Loucy (cell line): Measurements from ENCODE around the gene FOXO6.

ENCODE experiments used
- H2AFZ ChIP-seq: fragments of 200-600 bp; sonication (generic); 2 replicates; pipeline ENCODE4 v1.6.0; 2016; ENCODE audit warnings: antibody characterized with exemption, mild to moderate bottlenecking, low read length, moderate library complexity
- H3F3A ChIP-seq: fragments of 200-600 bp; 2 replicates; pipeline ENCODE4 v1.6.0; 2016; ENCODE audit warnings: antibody characterized with exemption, low read depth, mild to moderate bottlenecking
- H3K27me3 ChIP-seq: fragments of 200-600 bp; sonication (generic); 2 replicates; pipeline ENCODE4 v1.6.1; 2014; ENCODE audit warnings: low read length, mild to moderate bottlenecking; ENCODE audit not compliant: insufficient read depth, poor library complexity, severe bottlenecking
- H3K36me3 ChIP-seq: fragments of 200-600 bp; sonication (generic); 2 replicates; pipeline ENCODE4 v1.6.1; 2016; ENCODE audit warnings: low read length; ENCODE audit not compliant: insufficient read depth
- H3K4me1 ChIP-seq: fragments of 200-600 bp; sonication (generic); 2 replicates; pipeline ENCODE4 v1.5.1; 2014; ENCODE audit warnings: low read length, mild to moderate bottlenecking; ENCODE audit not compliant: insufficient read depth, poor library complexity, severe bottlenecking
- H3K4me2 ChIP-seq: fragments of 200-600 bp; sonication (generic); 2 replicates; pipeline ENCODE4 v1.6.0; 2014; ENCODE audit warnings: antibody characterized with exemption, low read length, low read depth, mild to moderate bottlenecking; ENCODE audit not compliant: poor library complexity, severe bottlenecking
- H3K4me3 ChIP-seq: fragments of 200-600 bp; sonication (generic); 2 replicates; pipeline ENCODE4 v1.5.1; 2014; ENCODE audit warnings: low read length, mild to moderate bottlenecking, mixed read lengths; ENCODE audit not compliant: poor library complexity, severe bottlenecking
- H3K79me2 ChIP-seq: fragments of 200-600 bp; sonication (generic); 2 replicates; pipeline ENCODE4 v1.6.1; 2014; ENCODE audit warnings: low read length; ENCODE audit not compliant: insufficient read depth
- H3K9ac ChIP-seq: fragments of 200-600 bp; sonication (generic); 2 replicates; pipeline ENCODE4 v1.6.0; 2014; ENCODE audit warnings: mild to moderate bottlenecking, low read depth, low read length, moderate library complexity; ENCODE audit not compliant: poor library complexity, severe bottlenecking
- H3K9me2 ChIP-seq: fragments of 200-600 bp; sonication (generic); replicated peaks from 2 replicates; pipeline ENCODE4 v1.6.1; 2016; ENCODE audit warnings: low read depth, low read length, mixed read lengths
- H3K9me3 ChIP-seq: fragments of 200-600 bp; sonication (generic); 2 replicates; pipeline ENCODE4 v1.6.1; 2014; ENCODE audit warnings: mild to moderate bottlenecking, antibody characterized with exemption, low read length, low read depth; ENCODE audit not compliant: insufficient read depth
- H4K20me1 ChIP-seq: fragments of 200-600 bp; sonication (generic); 2 replicates; pipeline ENCODE4 v1.6.0; 2014; ENCODE audit warnings: antibody characterized with exemption, low read length, mild to moderate bottlenecking; ENCODE audit not compliant: insufficient read depth, poor library complexity, severe bottlenecking
- EZH2phosphoT487 ChIP-seq: fragments of 200-600 bp; IDR thresholded peaks from 2 replicates; pipeline ENCODE4 v1.6.1; 2018; ENCODE audit warnings: antibody characterized with exemption, mild to moderate bottlenecking, moderate library complexity, borderline replicate concordance
- TF ChIP-seq, protein P1 (sequence below): fragments of 200-600 bp; sonication (generic); conservative IDR thresholded peaks from 2 replicates; pipeline ENCODE4 v1.5.1; 2014; ENCODE audit warnings: mild to moderate bottlenecking, antibody characterized with exemption, low read length

The FOXO6 gene

DNA sequence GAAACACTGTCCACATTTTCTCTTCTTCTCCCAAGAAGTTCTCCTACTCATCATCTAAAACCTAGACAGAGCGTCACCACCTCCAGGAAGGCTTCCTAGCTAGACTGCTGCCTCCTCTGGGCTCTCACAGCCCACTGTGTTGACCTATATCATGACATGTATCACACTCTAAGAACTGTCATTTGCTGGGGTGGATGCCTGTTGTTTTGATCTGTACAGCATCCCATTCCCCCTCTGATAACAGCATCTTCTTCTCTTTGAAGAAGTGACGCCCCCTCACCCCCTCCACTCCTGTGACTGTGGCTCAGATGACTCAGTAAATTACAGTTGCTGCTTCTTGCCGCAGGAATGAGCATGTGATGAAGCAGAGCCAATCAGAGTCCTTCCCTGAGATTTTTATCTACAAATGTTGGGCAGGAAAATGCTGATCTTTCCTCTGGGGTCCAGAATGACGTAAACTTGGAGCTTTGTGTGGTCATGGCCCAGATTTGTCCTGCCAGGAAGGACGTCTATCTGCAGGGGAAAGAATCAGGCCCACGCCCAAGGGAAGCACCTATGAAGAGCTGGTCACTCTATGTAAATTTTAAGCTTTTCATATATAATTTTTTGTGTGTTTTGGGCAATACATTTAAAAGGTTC lies 28.0 kb upstream of the FOXO6 start:
- H3K79me2 ChIP-seq, result no peaks in the 10 kb centered on the region
- no peaks in the 10 kb centered on the region for H4K20me1 ChIP-seq
- no peaks in the 10 kb centered on the region for H3K27me3 ChIP-seq
- no peak overlapping the region for H3K4me3 ChIP-seq
- H3K9me2 ChIP-seq, result no peaks in the 10 kb centered on the region
- H3F3A ChIP-seq, result no peaks in the 10 kb centered on the region
- no peak for TF ChIP-seq EZH2phosphoT487
- TF ChIP-seq, protein P1, sequence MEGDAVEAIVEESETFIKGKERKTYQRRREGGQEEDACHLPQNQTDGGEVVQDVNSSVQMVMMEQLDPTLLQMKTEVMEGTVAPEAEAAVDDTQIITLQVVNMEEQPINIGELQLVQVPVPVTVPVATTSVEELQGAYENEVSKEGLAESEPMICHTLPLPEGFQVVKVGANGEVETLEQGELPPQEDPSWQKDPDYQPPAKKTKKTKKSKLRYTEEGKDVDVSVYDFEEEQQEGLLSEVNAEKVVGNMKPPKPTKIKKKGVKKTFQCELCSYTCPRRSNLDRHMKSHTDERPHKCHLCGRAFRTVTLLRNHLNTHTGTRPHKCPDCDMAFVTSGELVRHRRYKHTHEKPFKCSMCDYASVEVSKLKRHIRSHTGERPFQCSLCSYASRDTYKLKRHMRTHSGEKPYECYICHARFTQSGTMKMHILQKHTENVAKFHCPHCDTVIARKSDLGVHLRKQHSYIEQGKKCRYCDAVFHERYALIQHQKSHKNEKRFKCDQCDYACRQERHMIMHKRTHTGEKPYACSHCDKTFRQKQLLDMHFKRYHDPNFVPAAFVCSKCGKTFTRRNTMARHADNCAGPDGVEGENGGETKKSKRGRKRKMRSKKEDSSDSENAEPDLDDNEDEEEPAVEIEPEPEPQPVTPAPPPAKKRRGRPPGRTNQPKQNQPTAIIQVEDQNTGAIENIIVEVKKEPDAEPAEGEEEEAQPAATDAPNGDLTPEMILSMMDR, result no peak
- H3K9me3 ChIP-seq, result no peaks in the 10 kb centered on the region
- H2AFZ ChIP-seq, result no peak overlapping the region
- no peaks in the 10 kb centered on the region for H3K4me1 ChIP-seq
- no peak overlapping the region for H3K9ac ChIP-seq
- H3K4me2 ChIP-seq, result no peak overlapping the region
- no peaks in the 10 kb centered on the region for H3K36me3 ChIP-seq

GRCh38 chr1:41338820-41339219 lies 22.4 kb upstream of the FOXO6 start:
- no peak overlapping the region for H3K4me2 ChIP-seq
- H3K9me2 ChIP-seq, result no peaks in the 10 kb centered on the region
- no peak for TF ChIP-seq EZH2phosphoT487
- TF ChIP-seq, protein P1, result no peak
- no peaks in the 10 kb centered on the region for H3K36me3 ChIP-seq
- H2AFZ ChIP-seq, result no peak overlapping the region
- H3K9ac ChIP-seq, result no peak overlapping the region
- H3K4me1 ChIP-seq, result no peaks in the 10 kb centered on the region
- H4K20me1 ChIP-seq, result no peaks in the 10 kb centered on the region
- H3K9me3 ChIP-seq, result peaks cover 5% of the 10 kb centered on the region; the same call in 1 of the 2 replicates
- no peaks in the 10 kb centered on the region for H3F3A ChIP-seq
- no peaks in the 10 kb centered on the region for H3K27me3 ChIP-seq
- no peaks in the 10 kb centered on the region for H3K79me2 ChIP-seq
- H3K4me3 ChIP-seq, result no peak overlapping the region

DNA sequence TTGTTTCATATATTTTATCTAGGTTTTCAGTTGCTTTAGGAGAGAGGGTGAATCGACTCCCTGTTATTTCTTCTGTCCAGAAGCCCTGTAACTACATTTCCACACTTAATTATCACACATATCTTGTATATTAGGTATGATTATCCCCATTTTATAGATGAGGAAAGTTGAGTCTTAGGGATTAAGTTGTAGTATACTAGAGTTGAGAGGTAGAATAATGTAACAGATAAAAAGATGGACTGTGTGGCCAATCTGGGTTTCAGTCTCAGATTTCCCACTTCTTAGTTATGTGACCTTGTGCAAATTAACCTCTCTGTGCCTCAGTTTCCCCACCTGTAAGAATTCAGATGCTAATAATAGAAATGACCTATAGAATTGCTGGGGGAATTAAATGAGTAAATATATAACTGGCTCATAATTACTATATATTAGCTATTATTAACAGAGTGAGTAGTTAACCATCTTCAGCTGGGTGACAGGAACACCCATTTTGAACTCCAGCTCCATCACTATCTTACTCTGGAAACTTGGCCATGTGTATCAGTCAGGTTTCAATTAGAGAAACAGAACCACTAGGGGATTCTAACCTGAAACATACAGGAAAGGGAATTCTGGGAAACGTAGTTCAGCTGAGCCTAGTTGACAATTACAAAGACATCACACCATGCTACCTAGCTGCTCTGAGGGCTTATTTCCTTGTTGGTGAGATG lies 20.4 kb upstream of the FOXO6 start:
- peaks cover 6% of the 10 kb centered on the region for H3K4me1 ChIP-seq
- no peaks in the 10 kb centered on the region for H3K79me2 ChIP-seq
- H3F3A ChIP-seq, result no peaks in the 10 kb centered on the region
- no peaks in the 10 kb centered on the region for H4K20me1 ChIP-seq
- peak overlapping the region; percentile 59; the same call in 1 of the 2 replicates for H2AFZ ChIP-seq
- no peak overlapping the region for H3K9ac ChIP-seq
- no peaks in the 10 kb centered on the region for H3K9me2 ChIP-seq
- TF ChIP-seq, protein P1, result no peak
- TF ChIP-seq EZH2phosphoT487, result no peak
- peaks cover 5% of the 10 kb centered on the region; the same call in 1 of the 2 replicates for H3K9me3 ChIP-seq
- no peak overlapping the region for H3K4me3 ChIP-seq
- no peaks in the 10 kb centered on the region for H3K27me3 ChIP-seq
- no peaks in the 10 kb centered on the region for H3K36me3 ChIP-seq
- no peak overlapping the region for H3K4me2 ChIP-seq
